Activated CD8-positive, alpha-beta memory T cell treated with anti-CD3 and anti-CD28 coated beads, Interleukin-2, amount 10 ng/mL, durations not matched to agents 7 days and 5 days (primary cell): ENCODE results near the gene PQBP1. TPM values are rescaled to one million over a fixed set of nuclear protein-coding genes. Genes with fewer than 3 reads are reported as not detected.

Source experiments
- ATAC-seq: fragments of 150-1000 bp; cut with Tn5 transposase; one replicate; pipeline ENCODE4 v1.10.0; 2021; ENCODE audit warnings: moderate library complexity
- CTCF ChIA-PET: fragments of 350-600 bp; sonication (Branson Sonifier 250); formaldehyde crosslinking; loops from one replicate; lab custom pipeline; 2021; ENCODE audit warnings: antibody characterized with exemption; lab: Charles Lee
- DNase-seq: peaks from one replicate; pipeline ENCODE4 v3.0.0-alpha.2; 2020
- H3K27ac Mint-ChIP-seq: one replicate; pipeline ENCODE4 v1.8.0; 2021; ENCODE audit warnings: mild to moderate bottlenecking, mixed read lengths
- H3K27me3 Mint-ChIP-seq: one replicate; pipeline ENCODE4 v1.8.0; 2021; ENCODE audit warnings: mixed read lengths
- H3K36me3 Mint-ChIP-seq: one replicate; pipeline ENCODE4 v1.8.0; 2021; ENCODE audit warnings: mild to moderate bottlenecking, mixed read lengths
- H3K4me1 Mint-ChIP-seq: one replicate; pipeline ENCODE4 v1.8.0; 2021; ENCODE audit warnings: mixed read lengths
- H3K4me3 Mint-ChIP-seq: one replicate; pipeline ENCODE4 v1.8.0; 2021; ENCODE audit warnings: mild to moderate bottlenecking, moderate library complexity, mixed read lengths
- H3K9me3 Mint-ChIP-seq: one replicate; pipeline ENCODE4 v1.8.0; 2022; ENCODE audit warnings: low read depth, mixed read lengths
- total RNA-seq, 2 experiments: library from RNA; stranded (reverse); gene quantifications; one replicate each; pipeline ENCODE4 v1.2.3, GENCODE V29; 2021

PQBP1 gene
- total RNA-seq, 2 experiments from 2014 or later = 65.1 to 86.9 TPM

- CTCF ChIA-PET = no interaction called here
- Mint-ChIP-seq H3K36me3 (peaks cover 9% of the 10 kb centered on the region), H3K27me3 (no peaks in the 10 kb centered on the region), H3K4me1 (peaks cover 3% of the 10 kb centered on the region), H3K9me3 (no peaks in the 10 kb centered on the region), H3K4me3 (no peak overlapping the region), H3K27ac (no peak overlapping the region)
- no peak for ATAC-seq
- no peak for DNase-seq
Measured at GRCh38 chrX:48905090-48905790, 7.5 kb downstream of the PQBP1 start.

- ATAC-seq (no peak), DNase-seq (no peak)
- Mint-ChIP-seq H3K36me3 (peaks cover 13% of the 10 kb centered on the region), H3K4me3 (no peak overlapping the region), H3K9me3 (no peaks in the 10 kb centered on the region), H3K4me1 (peaks cover 28% of the 10 kb centered on the region), H3K27me3 (peaks cover 3% of the 10 kb centered on the region), H3K27ac (no peak overlapping the region)
- CTCF ChIA-PET = no interaction called here
Measured at GRCh38 chrX:48908600-48908999, 10.9 kb downstream of the PQBP1 start.

GRCh38 chrX:48909703-48910294 lies 12.1 kb downstream of the PQBP1 start:
- H3K27ac Mint-ChIP-seq = no peak overlapping the region
- DNase-seq = no peak
- H3K9me3 Mint-ChIP-seq = no peaks in the 10 kb centered on the region
- no peak for ATAC-seq
- H3K36me3 Mint-ChIP-seq = peaks cover 23% of the 10 kb centered on the region
- CTCF ChIA-PET = no interaction called here
- H3K4me1 Mint-ChIP-seq = peaks cover 39% of the 10 kb centered on the region
- H3K27me3 Mint-ChIP-seq = peaks cover 3% of the 10 kb centered on the region
- H3K4me3 Mint-ChIP-seq = no peak overlapping the region

- H3K27ac Mint-ChIP-seq = peak overlapping the region; percentile 92
- H3K9me3 Mint-ChIP-seq = no peaks in the 10 kb centered on the region
- H3K36me3 Mint-ChIP-seq = peaks cover 35% of the 10 kb centered on the region
- CTCF ChIA-PET = interaction anchor here (1.1 to 1.3 kb wide), 2 partner anchors 19 to 26 kb away, joined by 3 to 4 read pairs; no protein-coding TSS in a partner anchor
- H3K4me3 Mint-ChIP-seq = peak overlapping the region; percentile 96
- H3K4me1 Mint-ChIP-seq = peaks cover 49% of the 10 kb centered on the region
- DNase-seq (no peak), ATAC-seq (peak; percentile 4)
- H3K27me3 Mint-ChIP-seq = peaks cover 3% of the 10 kb centered on the region
Measured at GRCh38 chrX:48910926-48911411, 13.2 kb downstream of the PQBP1 start.

GRCh38 chrX:48911412-48912182 lies 13.9 kb downstream of the PQBP1 start, which contains the start of gene SLC35A2:
Gene SLC35A2, minus strand, starts transcription at chrX:48911646. Its CDS starts 10 bp downstream, at chrX:48911636.
- Mint-ChIP-seq H3K27ac (peak within 1 kb of the TSS; percentile 92), H3K9me3 (no peaks in the 10 kb centered on the region), H3K4me1 (peaks cover 51% of the 10 kb centered on the region), H3K4me3 (peak within 1 kb of the TSS; percentile 96), H3K27me3 (peaks cover 3% of the 10 kb centered on the region), H3K36me3 (peaks cover 41% of the 10 kb centered on the region)
- DNase-seq = peak; percentile 92
- CTCF ChIA-PET = interaction anchor here (0.5 to 2.6 kb wide), 7 partner anchors 20 to 372 kb away, joined by 3 to 10 read pairs (median 4); partner anchors contain the start of gene TBC1D25
- peak; percentile 78 for ATAC-seq

GRCh38 chrX:48913605-48914366 lies 16.1 kb downstream of the PQBP1 start:
- CTCF ChIA-PET = interaction anchor here (2.6 kb wide), 1 partner anchor 26 kb away, joined by 10 read pairs; no protein-coding TSS in a partner anchor

GRCh38 chrX:48914593-48915493 lies 17.1 kb downstream of the PQBP1 start:
- H3K4me1 Mint-ChIP-seq = peaks cover 59% of the 10 kb centered on the region
- peaks cover 58% of the 10 kb centered on the region for H3K36me3 Mint-ChIP-seq
- H3K4me3 Mint-ChIP-seq = peak overlapping the region; percentile 96
- no peak for DNase-seq
- ATAC-seq = no peak
- H3K27ac Mint-ChIP-seq = peak overlapping the region; percentile 56
- H3K9me3 Mint-ChIP-seq = no peaks in the 10 kb centered on the region
- CTCF ChIA-PET = interaction anchor here (1.0 kb wide), 1 partner anchor 29 kb away, joined by 3 read pairs; no protein-coding TSS in a partner anchor
- H3K27me3 Mint-ChIP-seq = peaks cover 3% of the 10 kb centered on the region

More at GRCh38 chrX:48913605-48914366, 16.1 kb downstream of the PQBP1 start:
- ATAC-seq (no peak), DNase-seq (no peak)
- Mint-ChIP-seq H3K27ac (peak overlapping the region; percentile 56), H3K27me3 (peaks cover 3% of the 10 kb centered on the region), H3K4me1 (peaks cover 55% of the 10 kb centered on the region), H3K9me3 (no peaks in the 10 kb centered on the region), H3K4me3 (peak overlapping the region; percentile 96), H3K36me3 (peaks cover 58% of the 10 kb centered on the region)

GRCh38 chrX:48917139-48918001 lies 19.6 kb downstream of the PQBP1 start:
- Mint-ChIP-seq H3K9me3 (no peaks in the 10 kb centered on the region), H3K27me3 (no peaks in the 10 kb centered on the region), H3K4me3 (peak overlapping the region; percentile 96), H3K4me1 (peaks cover 60% of the 10 kb centered on the region), H3K27ac (peak overlapping the region; percentile 90), H3K36me3 (peaks cover 56% of the 10 kb centered on the region)
- CTCF ChIA-PET = interaction anchor here (1.0 to 1.8 kb wide), 5 partner anchors 20 to 96 kb away, joined by 3 to 7 read pairs (median 4); no protein-coding TSS in a partner anchor
- DNase-seq = peak; percentile 94
- peak; percentile 48 for ATAC-seq

GRCh38 chrX:48918301-48918642 lies 20.5 kb downstream of the PQBP1 start:
- peak overlapping the region; percentile 96 for H3K4me3 Mint-ChIP-seq
- no peaks in the 10 kb centered on the region for H3K9me3 Mint-ChIP-seq
- CTCF ChIA-PET = interaction anchor here (1.0 kb wide), 1 partner anchor 23 kb away, joined by 3 read pairs; no protein-coding TSS in a partner anchor
- H3K4me1 Mint-ChIP-seq = peaks cover 60% of the 10 kb centered on the region
- peak overlapping the region; percentile 90 for H3K27ac Mint-ChIP-seq
- H3K36me3 Mint-ChIP-seq = peaks cover 53% of the 10 kb centered on the region
- H3K27me3 Mint-ChIP-seq = no peaks in the 10 kb centered on the region
- ATAC-seq (no peak), DNase-seq (no peak)

- Mint-ChIP-seq H3K36me3 (peaks cover 51% of the 10 kb centered on the region), H3K27me3 (no peaks in the 10 kb centered on the region), H3K9me3 (no peaks in the 10 kb centered on the region), H3K4me3 (peak within 1 kb of the TSS; percentile 96), H3K27ac (peak within 1 kb of the TSS; percentile 90), H3K4me1 (peaks cover 58% of the 10 kb centered on the region)
- ATAC-seq (peak; percentile 79), DNase-seq (peak; percentile 95)
- CTCF ChIA-PET = interaction anchor here (1.0 to 2.1 kb wide), 3 partner anchors 18 to 24 kb away, joined by 3 to 11 read pairs (median 4); no protein-coding TSS in a partner anchor
Measured at GRCh38 chrX:48918643-48919340, 21.1 kb downstream of the PQBP1 start, which contains the start of gene PIM2. Gene PIM2, minus strand, starts transcription at chrX:48919024. Its CDS starts 190 bp downstream, at chrX:48918834.
